DOHH2 (cell line): ENCODE results near the gene COMMD7.

Source experiments
- EZH2phosphoT487 ChIP-seq: fragments of 200-600 bp; sonication (generic); IDR thresholded peaks from 2 replicates; pipeline ENCODE4 v1.6.1; 2017; ENCODE audit warnings: borderline replicate concordance, mild to moderate bottlenecking, antibody characterized with exemption, low read length, moderate library complexity, mixed read lengths
- TF ChIP-seq, protein P1 (sequence below): fragments of 200-600 bp; sonication (generic); IDR thresholded peaks from one replicate; pipeline ENCODE4 v1.5.1; 2014; ENCODE audit warnings: antibody characterized with exemption, mild to moderate bottlenecking, low read depth, low read length; ENCODE audit not compliant: poor library complexity, severe bottlenecking

DNA sequence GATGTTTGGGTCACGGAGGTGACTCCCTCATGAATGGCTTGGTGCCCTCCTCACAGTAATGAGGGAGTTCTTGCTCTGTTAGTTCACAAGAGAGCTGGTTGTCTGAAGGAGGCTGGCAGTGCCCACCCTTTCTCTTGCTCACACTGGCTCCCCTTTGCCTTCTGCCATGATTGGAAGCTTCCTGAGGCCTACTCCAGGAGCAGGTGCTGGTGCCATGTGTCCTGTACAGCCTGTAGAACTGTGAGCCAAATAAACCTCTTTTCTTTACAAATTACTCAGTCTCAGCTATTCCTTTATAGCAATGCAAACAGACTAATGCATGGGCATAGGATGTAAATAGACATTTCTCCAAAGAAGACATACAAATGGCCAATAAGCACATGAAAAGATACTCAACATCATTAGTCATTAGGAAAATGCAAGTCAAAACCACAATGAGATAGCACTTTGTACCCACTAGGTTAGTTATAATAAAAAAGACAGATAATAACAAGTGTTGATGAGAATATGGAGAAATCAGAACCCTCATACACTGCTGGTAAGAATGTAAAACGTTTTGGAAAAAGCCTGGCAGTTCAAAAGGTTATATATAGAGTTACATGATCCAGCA is 87.3 kb downstream of the COMMD7 start:
- TF ChIP-seq, protein P1, sequence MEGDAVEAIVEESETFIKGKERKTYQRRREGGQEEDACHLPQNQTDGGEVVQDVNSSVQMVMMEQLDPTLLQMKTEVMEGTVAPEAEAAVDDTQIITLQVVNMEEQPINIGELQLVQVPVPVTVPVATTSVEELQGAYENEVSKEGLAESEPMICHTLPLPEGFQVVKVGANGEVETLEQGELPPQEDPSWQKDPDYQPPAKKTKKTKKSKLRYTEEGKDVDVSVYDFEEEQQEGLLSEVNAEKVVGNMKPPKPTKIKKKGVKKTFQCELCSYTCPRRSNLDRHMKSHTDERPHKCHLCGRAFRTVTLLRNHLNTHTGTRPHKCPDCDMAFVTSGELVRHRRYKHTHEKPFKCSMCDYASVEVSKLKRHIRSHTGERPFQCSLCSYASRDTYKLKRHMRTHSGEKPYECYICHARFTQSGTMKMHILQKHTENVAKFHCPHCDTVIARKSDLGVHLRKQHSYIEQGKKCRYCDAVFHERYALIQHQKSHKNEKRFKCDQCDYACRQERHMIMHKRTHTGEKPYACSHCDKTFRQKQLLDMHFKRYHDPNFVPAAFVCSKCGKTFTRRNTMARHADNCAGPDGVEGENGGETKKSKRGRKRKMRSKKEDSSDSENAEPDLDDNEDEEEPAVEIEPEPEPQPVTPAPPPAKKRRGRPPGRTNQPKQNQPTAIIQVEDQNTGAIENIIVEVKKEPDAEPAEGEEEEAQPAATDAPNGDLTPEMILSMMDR: no peak
- no peak for TF ChIP-seq EZH2phosphoT487
